ENCODE measurements around the gene FTSJ3.
"Not testable (repeated sequence)": the region's sequence is repeated elsewhere in the genome, so short reads cannot be mapped to it uniquely, and the experiment has no call there.

The FTSJ3 gene

GRCh38 chr17:63850401-63850800, 22.9 kb upstream of the FTSJ3 start:
- DNase-seq: no peak
- Histone ChIP-seq H3K27me3 (ENCODE audit: insufficient read depth, low read depth, severe bottlenecking) (no peaks in the 10 kb centered on the region), H3K4me3 (ENCODE audit: low read depth, low read length) (no peak overlapping the region), H3K9me3 (ENCODE audit: severe bottlenecking) (no peaks in the 10 kb centered on the region), H3K27ac (no peak overlapping the region), H3K36me3 (no peaks in the 10 kb centered on the region)
- TF ChIP-seq, protein P1, sequence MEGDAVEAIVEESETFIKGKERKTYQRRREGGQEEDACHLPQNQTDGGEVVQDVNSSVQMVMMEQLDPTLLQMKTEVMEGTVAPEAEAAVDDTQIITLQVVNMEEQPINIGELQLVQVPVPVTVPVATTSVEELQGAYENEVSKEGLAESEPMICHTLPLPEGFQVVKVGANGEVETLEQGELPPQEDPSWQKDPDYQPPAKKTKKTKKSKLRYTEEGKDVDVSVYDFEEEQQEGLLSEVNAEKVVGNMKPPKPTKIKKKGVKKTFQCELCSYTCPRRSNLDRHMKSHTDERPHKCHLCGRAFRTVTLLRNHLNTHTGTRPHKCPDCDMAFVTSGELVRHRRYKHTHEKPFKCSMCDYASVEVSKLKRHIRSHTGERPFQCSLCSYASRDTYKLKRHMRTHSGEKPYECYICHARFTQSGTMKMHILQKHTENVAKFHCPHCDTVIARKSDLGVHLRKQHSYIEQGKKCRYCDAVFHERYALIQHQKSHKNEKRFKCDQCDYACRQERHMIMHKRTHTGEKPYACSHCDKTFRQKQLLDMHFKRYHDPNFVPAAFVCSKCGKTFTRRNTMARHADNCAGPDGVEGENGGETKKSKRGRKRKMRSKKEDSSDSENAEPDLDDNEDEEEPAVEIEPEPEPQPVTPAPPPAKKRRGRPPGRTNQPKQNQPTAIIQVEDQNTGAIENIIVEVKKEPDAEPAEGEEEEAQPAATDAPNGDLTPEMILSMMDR (IDR thresholded peaks at IDR 0.05; ENCODE audit: low read depth, low read length): no peak

GRCh38 chr17:63848834-63849689, 21.6 kb upstream of the FTSJ3 start:
- H3K36me3 ChIP-seq: no peaks in the 10 kb centered on the region
- H3K27ac ChIP-seq: no peak overlapping the region
- DNase-seq: peak; percentile 57
- H3K27me3 ChIP-seq (ENCODE audit: insufficient read depth, low read depth, severe bottlenecking): no peaks in the 10 kb centered on the region
- TF ChIP-seq, protein P1 (IDR thresholded peaks at IDR 0.05; ENCODE audit: low read depth, low read length): no peak
- no peaks in the 10 kb centered on the region for H3K9me3 ChIP-seq (ENCODE audit: severe bottlenecking)
- no peak overlapping the region for H3K4me3 ChIP-seq (ENCODE audit: low read depth, low read length)

DNA sequence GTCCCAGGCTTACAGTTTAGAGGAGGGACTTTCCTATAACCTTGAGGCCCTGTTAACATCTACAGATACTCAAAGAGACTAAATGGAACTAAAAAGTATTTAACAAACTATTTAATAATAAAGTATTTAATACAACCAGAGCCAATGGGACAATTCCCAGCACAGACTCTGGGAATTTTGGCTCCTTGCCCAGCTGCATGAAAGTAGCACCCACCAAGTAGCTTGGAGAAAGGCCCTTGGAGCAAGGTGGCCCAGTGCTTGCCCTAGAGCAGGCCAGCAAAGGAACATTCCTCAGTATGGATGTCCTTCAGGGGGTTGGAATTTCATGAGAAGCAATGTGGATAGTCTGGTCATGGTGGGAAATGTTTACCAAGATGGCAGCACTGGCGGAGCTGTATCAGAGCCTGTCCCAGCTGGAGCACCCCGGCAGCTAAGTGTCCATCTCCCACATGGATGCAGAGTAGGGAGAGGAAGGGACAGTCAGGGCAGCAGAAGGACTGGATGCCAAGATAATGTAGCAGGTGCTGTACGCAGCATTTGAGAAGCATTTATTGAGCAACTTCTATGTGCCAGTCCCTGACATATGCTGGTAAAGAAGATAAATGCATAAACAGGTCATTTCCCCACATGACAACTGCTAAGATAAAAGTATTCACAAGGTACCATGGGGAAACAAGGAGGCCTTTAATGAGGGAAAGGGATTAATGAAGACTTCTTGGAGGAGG, 20.2 kb upstream of the FTSJ3 start:
- Histone ChIP-seq H3K4me3 (ENCODE audit: low read depth, low read length) (no peak overlapping the region), H3K9me3 (ENCODE audit: severe bottlenecking) (no peaks in the 10 kb centered on the region), H3K27ac (no peak overlapping the region), H3K36me3 (no peaks in the 10 kb centered on the region), H3K27me3 (ENCODE audit: insufficient read depth, low read depth, severe bottlenecking) (no peaks in the 10 kb centered on the region)
- no peak for DNase-seq
- TF ChIP-seq, protein P1 (IDR thresholded peaks at IDR 0.05; ENCODE audit: low read depth, low read length): no peak

GRCh38 chr17:63845509-63845908, 18.0 kb upstream of the FTSJ3 start:
- H3K27ac ChIP-seq: no peak overlapping the region
- H3K27me3 ChIP-seq (ENCODE audit: insufficient read depth, low read depth, severe bottlenecking): no peaks in the 10 kb centered on the region
- DNase-seq: no peak

GRCh38 chr17:63843910-63844677, 16.6 kb upstream of the FTSJ3 start:
- peaks cover 11% of the 10 kb centered on the region for H3K36me3 ChIP-seq
- TF ChIP-seq, protein P1 (IDR thresholded peaks at IDR 0.05; ENCODE audit: low read depth, low read length): no peak
- no peaks in the 10 kb centered on the region for H3K27me3 ChIP-seq (ENCODE audit: insufficient read depth, low read depth, severe bottlenecking)
- H3K27ac ChIP-seq: no peak overlapping the region
- no peaks in the 10 kb centered on the region for H3K9me3 ChIP-seq (ENCODE audit: severe bottlenecking)
- no peak overlapping the region for H3K4me3 ChIP-seq (ENCODE audit: low read depth, low read length)
- DNase-seq: no peak

More at GRCh38 chr17:63845509-63845908, 18.0 kb upstream of the FTSJ3 start:
- TF ChIP-seq, protein P1 (IDR thresholded peaks at IDR 0.05; ENCODE audit: low read depth, low read length): no peak
- peaks cover 8% of the 10 kb centered on the region for H3K36me3 ChIP-seq
- no peaks in the 10 kb centered on the region for H3K9me3 ChIP-seq (ENCODE audit: severe bottlenecking)
- H3K4me3 ChIP-seq (ENCODE audit: low read depth, low read length): no peak overlapping the region

- Histone ChIP-seq H3K4me3 (ENCODE audit: low read depth, low read length) (peak overlapping the region; percentile 85), H3K27ac (peak overlapping the region; percentile 50), H3K36me3 (peaks cover 11% of the 10 kb centered on the region)
- not testable (repeated sequence) for DNase-seq; H3K9me3 ChIP-seq (ENCODE audit: severe bottlenecking); H3K27me3 ChIP-seq (ENCODE audit: insufficient read depth, low read depth, severe bottlenecking)
Observed at GRCh38 chr17:63843387-63843888, 16.0 kb upstream of the FTSJ3 start.
